NCI-H774 (cell line): ENCODE measurements around the gene RNF39.

ENCODE experiments used
- DNase-seq: peaks from one replicate; lab custom pipeline; 2025; lab: John Stamatoyannopoulos, UW

RNF39 gene

GRCh38 chr6:30097902-30098768 lies 22.6 kb upstream of the RNF39 start:
- DNase-seq: no peak

- no peak for DNase-seq
These were observed 21.3 kb upstream of the RNF39 start for GRCh38 chr6:30096829-30097228.

GRCh38 chr6:30093951-30094661 lies 18.5 kb upstream of the RNF39 start:
- DNase-seq: no peak

GRCh38 chr6:30092852-30093543 lies 17.4 kb upstream of the RNF39 start:
- no peak for DNase-seq

GRCh38 chr6:30091577-30092381 lies 16.2 kb upstream of the RNF39 start:
- DNase-seq: no peak

- no peak for DNase-seq
These were observed 12.3 kb upstream of the RNF39 start for GRCh38 chr6:30087876-30088275.

GRCh38 chr6:30077218-30077617 lies 1.6 kb upstream of the RNF39 start:
- no peak for DNase-seq

GRCh38 chr6:30075790-30076732 lies 492 bp upstream of the RNF39 start:
- no peak for DNase-seq

- no peak for DNase-seq
These were observed 1.1 kb downstream of the RNF39 start for GRCh38 chr6:30074331-30075093.

GRCh38 chr6:30073489-30074235 lies 1.9 kb downstream of the RNF39 start:
- no peak for DNase-seq

- no peak for DNase-seq
These were observed 3.7 kb downstream of the RNF39 start for GRCh38 chr6:30071858-30072257.

- no peak for DNase-seq
These were observed 4.3 kb downstream of the RNF39 start for GRCh38 chr6:30071081-30071818.

GRCh38 chr6:30067460-30068139 lies 8.0 kb downstream of the RNF39 start:
- no peak for DNase-seq

- peak; percentile 99 for DNase-seq
These were observed 8.8 kb downstream of the RNF39 start, which contains the start of gene PPP1R11 for GRCh38 chr6:30066577-30067459. Gene PPP1R11 (plus strand): TSS chr6:30067198. CDS start chr6:30067411, 213 bp downstream.

- DNase-seq: no peak
These were observed 9.5 kb downstream of the RNF39 start for GRCh38 chr6:30066082-30066481.

GRCh38 chr6:30063315-30063714 lies 12.3 kb downstream of the RNF39 start:
- no peak for DNase-seq
